HFF-Myc (cell line): ENCODE results near the gene TENM4.

ENCODE experiments used
- DNase-seq: peaks from one replicate; pipeline ENCODE4 v3.0.0-alpha.2; 2011; ENCODE audit warnings: low read depth; ENCODE audit errors: extremely low read depth
- H3K4me3 ChIP-seq: replicated peaks from 2 replicates; pipeline ENCODE4 v1.5.1; 2011; ENCODE audit warnings: low read depth, mild to moderate bottlenecking, control low read depth, low read length
- CTCF ChIP-seq: IDR thresholded peaks from 2 replicates; pipeline ENCODE4 v1.5.1; 2012; ENCODE audit warnings: mild to moderate bottlenecking, low read depth, low read length, control low read depth; ENCODE audit errors: missing control alignments

TENM4 gene

GRCh38 chr11:78740199-78741071 is 700.4 kb downstream of the TENM4 start:
- no peak overlapping the region for H3K4me3 ChIP-seq
- TF ChIP-seq CTCF: no peak
- no peak for DNase-seq

- TF ChIP-seq CTCF: no peak
- no peak for DNase-seq
- no peak overlapping the region for H3K4me3 ChIP-seq
Observed at GRCh38 chr11:78737891-78738290, 702.9 kb downstream of the TENM4 start.

GRCh38 chr11:78737301-78737700 is 703.5 kb downstream of the TENM4 start:
- DNase-seq: no peak
- no peak for TF ChIP-seq CTCF
- H3K4me3 ChIP-seq: no peak overlapping the region

GRCh38 chr11:78735711-78736110 is 705.1 kb downstream of the TENM4 start:
- no peak for TF ChIP-seq CTCF
- H3K4me3 ChIP-seq: no peak overlapping the region
- DNase-seq: no peak

GRCh38 chr11:78733031-78733430 is 707.8 kb downstream of the TENM4 start:
- no peak for DNase-seq
- H3K4me3 ChIP-seq: no peak overlapping the region
- no peak for TF ChIP-seq CTCF

- DNase-seq: no peak
- TF ChIP-seq CTCF: no peak
- no peak overlapping the region for H3K4me3 ChIP-seq
Observed at GRCh38 chr11:78732246-78732645, 708.6 kb downstream of the TENM4 start.
